Suppressor macrophage treated with lipopolysaccharide for 4 hours (primary cell): Measurements from ENCODE around the gene SPDYE1.

Source experiments
- DNase-seq: peaks from one replicate; pipeline ENCODE4 v3.0.0-alpha.2; 2020

Gene SPDYE1

DNA sequence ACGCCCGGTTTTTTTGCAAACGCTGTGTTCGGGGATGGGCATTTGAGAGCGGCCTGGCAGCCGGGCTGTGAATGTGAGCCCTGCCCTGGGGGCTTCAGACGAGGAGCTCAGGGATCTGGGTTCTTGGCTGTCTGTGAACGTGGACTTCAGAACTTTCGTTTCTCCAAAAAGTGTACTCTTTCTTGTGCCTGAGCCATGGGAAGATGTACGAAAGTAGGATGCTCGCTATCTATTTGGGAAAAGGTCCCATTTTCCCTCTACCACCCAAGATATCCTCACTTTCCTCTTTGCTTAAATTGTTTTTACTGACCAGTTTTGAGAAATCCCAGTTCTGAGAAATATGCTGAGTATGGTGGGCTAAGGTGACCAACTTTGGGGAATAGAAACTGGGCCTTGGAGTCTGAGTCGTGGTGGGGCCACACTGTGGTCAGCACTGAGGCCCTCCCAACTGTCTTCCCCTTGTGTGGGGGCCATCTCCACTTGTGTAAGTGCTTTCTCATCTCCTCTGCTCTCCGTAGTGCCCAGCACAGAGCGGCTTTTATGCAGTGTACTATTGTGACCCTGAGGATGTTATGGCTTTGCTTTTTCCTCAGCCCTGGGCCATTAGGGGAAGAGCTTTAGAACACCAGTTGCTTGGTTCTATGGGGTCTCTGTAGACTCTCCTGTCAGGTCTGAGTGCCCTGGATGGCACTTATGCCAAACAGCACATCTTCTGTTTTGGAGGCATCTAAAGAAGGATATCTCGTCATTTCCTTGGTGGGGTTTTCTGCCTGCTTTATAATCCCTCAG lies 47.7 kb downstream of the SPDYE1 start:
- peak; percentile 62 for DNase-seq

DNA sequence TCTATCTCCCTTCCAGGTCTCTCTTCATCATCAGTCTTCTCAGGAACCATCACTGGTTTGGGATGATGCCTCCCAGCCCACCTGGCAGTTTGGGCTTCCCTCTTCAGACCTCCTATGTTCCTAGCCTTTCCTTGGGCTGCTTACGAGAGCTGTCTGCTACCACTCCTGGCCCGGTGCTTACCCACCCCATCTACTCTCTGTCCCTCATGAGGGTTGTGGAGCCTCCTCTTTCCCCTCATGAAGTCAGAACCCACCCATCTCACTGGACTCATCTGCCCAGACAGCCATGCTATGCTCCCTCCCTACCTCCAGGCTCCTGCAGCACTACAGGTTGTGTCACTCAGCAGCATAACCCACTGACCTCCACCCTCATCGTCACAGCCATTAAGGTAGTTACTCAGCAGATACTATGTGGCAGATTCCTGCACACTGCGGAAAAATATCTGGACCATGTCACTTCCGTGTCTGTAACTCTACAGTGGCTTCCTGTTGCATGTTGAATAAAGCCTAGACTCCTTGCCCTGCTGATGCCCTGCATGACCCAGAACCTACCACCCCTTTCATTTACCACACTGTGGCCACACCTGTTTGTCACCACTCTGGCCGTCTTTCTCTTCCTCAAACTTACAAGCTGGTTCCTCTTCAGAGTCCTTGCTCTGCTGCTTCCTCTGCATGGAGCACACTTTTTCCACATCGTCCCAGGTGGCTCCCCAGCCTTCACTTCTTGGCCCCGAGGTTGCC lies 48.8 kb downstream of the SPDYE1 start:
- DNase-seq, result peak; percentile 72

DNA sequence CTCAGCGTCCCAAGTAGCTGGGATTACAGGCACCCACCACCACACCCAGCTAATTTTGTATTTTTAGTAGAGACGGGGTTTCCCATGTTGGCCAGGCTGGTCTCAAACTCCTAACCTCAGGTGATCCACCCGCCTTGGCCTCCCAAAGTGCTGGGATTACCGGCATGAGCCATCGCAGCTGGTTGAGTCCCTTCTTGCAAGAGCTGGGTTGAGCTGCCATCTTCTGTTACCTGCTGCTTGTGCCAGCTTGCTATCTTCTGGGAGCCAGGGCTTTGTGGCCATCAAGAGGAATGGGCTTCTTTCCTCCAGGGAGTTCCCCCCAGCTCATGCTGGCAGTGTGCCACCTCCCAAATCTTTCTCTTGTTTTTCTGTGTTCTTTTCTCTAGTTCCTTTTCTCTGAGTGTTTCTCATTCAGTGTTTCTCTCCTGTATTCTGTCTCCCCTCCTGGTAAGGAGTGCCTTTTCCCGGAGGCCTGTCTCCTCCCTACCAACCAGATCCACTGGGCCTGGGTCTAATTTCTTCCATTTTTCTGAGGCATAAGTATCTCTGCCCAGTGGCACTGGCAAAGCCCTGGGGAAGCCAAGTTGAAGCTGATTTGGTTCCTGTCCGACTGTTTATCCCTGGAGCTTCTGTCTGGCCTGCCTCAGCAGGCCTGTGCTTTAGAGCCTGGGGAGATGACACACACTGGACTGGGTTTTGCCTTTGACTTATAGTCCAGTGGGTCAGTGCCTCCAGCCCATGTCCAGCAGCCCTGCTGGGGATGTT lies 50.5 kb downstream of the SPDYE1 start:
- no peak for DNase-seq

DNA sequence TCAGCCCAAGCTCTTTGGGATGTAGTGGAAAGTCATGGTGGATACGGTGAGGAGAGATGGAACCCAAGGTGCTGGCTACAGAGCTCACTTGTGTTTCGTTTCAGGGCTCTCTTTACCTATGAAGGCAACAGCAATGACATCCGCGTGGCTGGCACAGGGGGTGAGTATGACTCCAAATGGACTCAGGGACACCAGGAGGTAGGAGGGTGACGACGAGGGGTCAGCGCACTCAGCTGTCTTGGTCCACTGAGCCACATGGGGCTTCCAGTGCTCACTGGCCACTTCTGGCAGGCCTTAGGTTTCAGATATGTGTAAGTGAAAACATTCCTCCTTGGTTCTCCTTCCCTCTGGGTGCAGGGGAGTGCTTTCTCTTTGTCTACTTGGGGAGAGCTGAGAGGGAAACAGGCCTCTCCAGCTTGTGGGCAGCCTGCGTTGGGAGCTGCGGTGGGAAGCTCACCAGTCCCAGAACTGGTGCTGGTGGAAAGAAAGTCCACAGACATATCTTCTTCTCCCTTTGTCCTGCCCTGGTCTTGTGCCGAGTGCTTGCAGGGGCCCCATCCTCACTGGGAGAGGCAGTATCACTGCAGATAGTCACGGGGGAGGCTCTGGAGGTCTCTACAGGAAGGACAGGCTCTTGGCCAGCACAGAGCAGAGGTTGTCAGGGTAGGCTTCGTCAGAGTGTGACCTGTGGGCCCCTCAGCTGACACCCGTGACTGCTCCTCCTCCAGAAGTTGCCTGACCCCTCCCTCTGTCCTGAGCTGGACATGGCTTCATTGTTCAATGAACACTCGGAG lies 52.6 kb downstream of the SPDYE1 start:
- no peak for DNase-seq

DNA sequence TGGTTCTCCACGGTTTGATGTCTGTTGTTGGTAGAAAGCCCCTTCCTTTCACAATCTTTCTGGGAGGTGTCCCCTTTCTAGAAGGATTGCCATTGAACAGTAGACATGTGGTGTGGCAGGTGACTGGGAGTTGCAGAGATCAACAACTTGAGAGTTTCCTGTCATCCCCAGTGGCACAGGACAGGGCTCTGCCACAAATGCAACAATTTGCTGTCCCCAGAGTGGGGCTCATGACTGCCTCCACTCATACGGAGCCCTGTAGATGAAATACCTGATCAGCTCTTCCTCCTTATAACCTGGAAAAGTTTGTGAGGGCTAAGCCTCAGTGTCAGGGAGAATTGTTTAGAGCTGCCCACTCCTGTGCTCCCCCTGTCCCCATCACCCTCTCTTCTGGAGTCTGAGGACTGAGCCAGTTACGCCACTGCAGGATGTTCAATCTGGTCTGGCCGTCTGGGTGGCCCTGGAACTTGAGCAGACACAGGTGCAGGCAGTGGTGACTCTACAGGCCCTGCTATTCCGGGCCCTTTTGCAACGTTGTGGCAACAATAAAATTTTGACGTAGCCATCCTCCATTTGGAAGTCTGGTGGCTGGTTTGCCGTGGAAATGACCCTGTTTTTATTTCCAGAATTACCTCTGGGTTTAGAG lies 53.3 kb downstream of the SPDYE1 start:
- DNase-seq, result no peak

DNA sequence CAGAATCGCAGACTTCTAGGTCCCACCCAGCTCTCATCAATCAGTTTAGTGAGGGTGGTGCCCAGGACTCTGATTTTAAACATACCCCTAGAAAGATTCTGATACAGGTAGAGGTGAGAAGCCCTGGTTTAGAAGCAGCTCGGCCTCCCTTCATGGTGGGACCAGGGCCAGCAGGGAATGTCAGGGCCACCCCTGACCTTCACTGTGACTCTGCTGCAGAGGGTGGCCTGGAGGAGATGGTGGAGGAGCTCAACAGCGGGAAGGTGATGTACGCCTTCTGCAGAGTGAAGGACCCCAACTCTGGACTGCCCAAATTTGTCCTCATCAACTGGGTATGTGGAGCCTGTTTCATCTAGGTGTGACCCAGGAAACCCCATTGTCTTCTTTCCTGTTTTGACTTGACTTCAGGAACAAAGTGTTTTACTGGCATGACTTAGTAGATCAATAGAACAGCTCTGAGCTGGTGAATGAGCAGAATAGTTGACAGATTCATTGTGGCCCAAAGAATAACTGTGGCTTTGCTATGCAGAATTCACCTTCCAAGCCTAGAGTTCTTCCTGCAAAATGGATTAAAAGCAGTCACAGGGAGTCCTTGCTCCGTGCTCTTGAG lies 54.0 kb downstream of the SPDYE1 start:
- no peak for DNase-seq

DNA sequence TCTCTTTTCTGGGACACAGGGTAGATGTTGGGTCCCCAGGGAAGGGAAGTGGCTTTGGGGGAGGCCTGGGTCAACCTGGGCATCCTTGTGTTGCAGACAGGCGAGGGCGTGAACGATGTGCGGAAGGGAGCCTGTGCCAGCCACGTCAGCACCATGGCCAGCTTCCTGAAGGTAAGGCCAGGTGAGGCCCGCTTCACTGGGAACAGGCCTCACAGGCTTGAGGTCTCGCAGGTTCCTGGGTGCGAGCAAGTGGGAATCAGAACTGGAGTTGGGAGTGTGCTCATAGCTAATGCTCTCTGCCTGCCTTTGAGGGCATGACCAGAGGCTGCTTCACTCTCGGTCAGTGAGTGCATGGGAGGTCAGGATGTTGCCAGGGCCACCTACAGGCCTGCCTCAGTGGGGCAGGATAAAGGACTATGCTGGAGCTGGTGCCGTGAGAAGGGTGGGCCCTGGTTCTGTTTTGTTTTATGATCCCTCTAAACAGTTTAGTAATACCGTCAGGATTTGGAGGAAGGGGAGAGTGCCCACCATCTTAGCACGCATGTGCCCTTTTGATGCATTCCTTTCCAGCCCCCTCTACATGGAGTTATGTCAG lies 55.2 kb downstream of the SPDYE1 start:
- DNase-seq, result no peak

DNA sequence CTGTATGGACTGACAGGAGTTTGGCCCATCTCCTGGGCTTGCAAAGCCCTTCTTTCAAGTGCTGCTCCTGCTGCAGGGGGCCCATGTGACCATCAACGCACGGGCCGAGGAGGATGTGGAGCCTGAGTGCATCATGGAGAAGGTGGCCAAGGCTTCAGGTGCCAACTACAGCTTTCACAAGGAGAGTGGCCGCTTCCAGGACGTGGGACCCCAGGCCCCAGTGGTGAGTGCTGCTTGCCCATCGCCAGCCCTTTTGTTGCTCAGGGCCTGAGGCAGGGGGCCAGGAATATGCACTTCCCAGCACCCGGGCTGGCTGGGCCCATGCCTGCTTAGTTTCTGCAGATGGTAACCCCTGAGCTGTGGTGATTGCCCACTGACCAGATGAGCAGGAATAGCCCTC lies 59.0 kb downstream of the SPDYE1 start:
- no peak for DNase-seq

DNA sequence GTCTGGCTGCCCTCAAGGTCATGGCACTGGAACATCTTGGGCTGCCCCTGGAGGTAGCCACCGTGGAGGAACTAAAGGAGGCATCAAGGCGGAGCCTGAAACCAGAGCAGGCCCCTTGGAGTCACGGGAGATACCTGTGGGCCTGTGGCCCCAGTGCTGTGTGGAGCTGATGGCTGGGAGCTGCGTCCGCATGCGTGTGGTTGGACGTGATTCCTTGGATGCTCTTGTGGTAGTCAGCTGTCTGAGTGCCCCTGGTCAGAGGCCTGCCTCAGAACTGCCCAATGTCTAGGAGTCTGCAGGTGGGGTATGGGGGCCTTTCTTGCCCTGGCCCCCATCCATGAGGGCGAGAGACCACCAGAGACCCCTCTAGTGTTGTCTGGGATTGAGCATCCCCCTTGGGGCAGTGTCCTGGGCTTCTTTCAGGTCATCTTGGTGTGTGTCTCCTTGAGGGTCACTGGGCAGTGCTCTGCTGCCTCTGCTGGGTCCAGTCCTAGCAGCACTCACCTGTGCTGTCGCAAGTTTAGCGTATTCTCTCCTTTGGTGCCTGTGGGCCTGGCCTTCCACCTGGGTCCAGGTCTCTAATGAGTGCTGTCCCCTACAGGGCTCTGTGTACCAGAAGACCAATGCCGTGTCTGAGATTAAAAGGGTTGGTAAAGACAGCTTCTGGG lies 59.6 kb downstream of the SPDYE1 start:
- no peak for DNase-seq

DNA sequence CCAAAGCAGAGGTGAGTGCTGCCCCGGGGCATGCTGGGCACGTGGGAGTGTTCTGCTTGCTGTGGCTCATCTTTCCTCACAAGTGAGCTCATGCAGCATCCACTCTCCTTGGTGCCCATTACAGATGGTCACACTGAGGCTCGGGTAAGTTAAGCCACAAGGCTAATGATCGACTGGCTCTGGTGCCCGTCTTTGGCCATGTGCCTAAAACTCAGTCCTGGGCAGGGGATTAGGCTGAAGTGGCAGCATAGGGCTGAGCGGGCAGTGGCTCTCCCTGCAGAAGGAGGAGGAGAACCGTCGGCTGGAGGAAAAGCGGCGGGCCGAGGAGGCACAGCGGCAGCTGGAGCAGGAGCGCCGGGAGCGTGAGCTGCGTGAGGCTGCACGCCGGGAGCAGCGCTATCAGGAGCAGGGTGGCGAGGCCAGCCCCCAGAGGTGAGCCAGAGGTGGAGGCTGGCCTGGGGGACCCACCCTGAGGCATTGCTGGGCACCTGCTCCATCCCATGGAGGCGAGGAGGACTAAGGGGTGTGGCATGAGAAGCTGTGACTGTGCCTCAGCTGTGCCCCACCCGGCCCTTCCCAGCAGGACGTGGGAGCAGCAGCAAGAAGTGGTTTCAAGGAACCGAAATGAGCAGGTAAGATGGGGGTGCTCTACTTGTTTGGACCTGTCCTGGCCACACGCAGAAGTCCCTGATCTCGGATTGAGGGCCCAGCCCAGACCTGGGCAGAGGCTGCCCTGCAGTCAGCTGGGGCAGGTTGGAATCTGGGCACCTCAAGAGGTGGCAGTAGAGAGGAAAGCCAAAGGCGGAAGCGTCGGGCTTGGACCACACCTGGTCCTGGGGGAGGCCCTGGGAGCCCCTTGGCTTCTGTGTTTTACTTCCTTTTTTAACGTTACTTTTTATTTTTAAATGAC lies 60.4 kb downstream of the SPDYE1 start:
- DNase-seq, result no peak

DNA sequence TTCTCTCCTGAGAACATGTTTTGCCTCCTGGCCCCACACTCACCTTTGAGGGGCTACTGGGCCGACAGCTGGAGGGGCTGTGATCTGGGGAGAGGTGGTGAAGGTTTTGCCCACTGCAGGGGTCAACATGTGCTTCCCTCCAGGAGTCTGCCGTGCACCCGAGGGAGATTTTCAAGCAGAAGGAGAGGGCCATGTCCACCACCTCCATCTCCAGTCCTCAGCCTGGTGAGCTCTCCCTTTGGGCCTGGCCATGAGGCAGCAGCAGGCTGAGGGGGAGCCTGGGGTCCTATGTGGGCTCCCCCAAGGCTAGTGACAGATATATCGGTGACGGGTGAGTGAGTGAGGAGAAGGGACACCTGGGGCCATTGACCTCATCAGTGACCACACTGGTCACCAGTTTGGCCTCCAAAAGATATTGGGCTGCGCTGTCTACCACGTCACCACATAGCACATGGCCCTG lies 61.1 kb downstream of the SPDYE1 start:
- DNase-seq, result no peak

DNA sequence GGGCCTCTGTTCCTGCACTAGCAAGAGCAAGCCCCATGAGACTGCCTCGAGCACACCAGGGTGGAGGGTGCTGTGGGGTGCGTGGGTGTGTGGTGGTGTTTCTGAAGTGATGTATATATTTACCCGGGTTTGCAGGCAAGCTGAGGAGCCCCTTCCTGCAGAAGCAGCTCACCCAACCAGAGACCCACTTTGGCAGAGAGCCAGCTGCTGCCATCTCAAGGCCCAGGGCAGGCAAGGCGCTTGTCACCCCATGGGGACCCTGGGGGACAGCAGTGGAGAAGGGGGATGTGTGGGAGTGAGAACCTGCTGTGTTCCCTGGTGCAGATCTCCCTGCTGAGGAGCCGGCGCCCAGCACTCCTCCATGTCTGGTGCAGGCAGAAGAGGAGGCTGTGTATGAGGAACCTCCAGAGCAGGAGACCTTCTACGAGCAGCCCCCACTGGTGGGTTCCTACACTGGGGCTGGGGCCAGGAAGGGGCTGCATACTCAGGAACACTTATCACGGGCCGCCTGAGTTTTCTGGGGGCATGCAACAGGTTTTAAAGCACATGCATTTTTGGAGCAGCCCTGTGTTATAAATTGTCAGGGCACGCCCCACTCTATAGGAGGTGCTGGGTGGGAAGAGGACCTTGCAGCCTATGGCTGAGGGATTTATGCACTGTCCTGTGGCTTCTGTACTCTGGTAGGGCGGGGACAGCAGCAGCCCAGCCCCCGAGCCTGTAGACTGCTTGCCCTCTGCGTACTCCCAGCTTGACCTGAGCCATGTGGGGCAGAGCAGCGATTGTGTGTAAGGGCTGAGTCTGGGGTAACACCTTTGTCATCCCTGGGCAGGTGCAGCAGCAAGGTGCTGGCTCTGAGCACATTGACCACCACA lies 61.8 kb downstream of the SPDYE1 start:
- DNase-seq, result no peak
